T-helper 1 cell treated with Interleukin-12 subunit alpha and Interleukin-12 subunit beta and Interleukin-4 antibody, amounts not matched to agents 30 μg/mL and 1 μg/mL, for 36 hours (primary cell): ENCODE data around the gene GLP2R.

Experiments
- H3K27ac Mint-ChIP-seq: one replicate; pipeline ENCODE4 v1.8.0; 2021; ENCODE audit warnings: mild to moderate bottlenecking, mixed read lengths
- H3K27me3 Mint-ChIP-seq: one replicate; pipeline ENCODE4 v1.8.0; 2021; ENCODE audit warnings: low read depth, mixed read lengths
- H3K36me3 Mint-ChIP-seq: one replicate; pipeline ENCODE4 v1.8.0; 2021; ENCODE audit warnings: low read depth, mixed read lengths
- H3K4me1 Mint-ChIP-seq: one replicate; pipeline ENCODE4 v1.8.0; 2021; ENCODE audit warnings: low read depth, mixed read lengths
- H3K4me3 Mint-ChIP-seq: one replicate; pipeline ENCODE4 v1.8.0; 2021; ENCODE audit warnings: mild to moderate bottlenecking, moderate library complexity, mixed read lengths
- H3K9me3 Mint-ChIP-seq: one replicate; pipeline ENCODE4 v1.8.0; 2021; ENCODE audit warnings: mixed read lengths

Gene GLP2R

GRCh38 chr17:9802697-9803096, 23.0 kb upstream of the GLP2R start:
- Mint-ChIP-seq H3K4me1 (no peaks in the 10 kb centered on the region), H3K27me3 (no peaks in the 10 kb centered on the region), H3K4me3 (no peak overlapping the region), H3K27ac (no peak overlapping the region), H3K36me3 (no peaks in the 10 kb centered on the region), H3K9me3 (no peaks in the 10 kb centered on the region)

DNA sequence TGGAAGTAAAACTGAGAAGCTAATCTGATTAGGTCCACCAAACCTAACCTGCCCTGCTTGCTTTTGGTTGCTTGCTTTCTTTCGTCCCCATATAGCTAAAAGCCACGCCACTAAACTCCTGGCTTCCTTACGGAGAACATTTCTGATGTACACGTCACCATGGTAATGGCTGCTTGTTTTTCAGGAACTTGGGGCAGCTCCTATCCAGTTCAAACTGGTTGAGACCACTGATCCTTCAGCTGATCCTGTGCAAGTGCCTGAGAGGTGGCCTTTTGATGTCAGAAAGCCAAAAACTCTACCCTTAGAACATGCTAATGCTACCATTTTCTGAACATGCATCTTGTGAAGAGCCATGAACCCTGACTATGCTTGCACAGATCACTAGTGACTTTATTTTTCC, 20.0 kb upstream of the GLP2R start:
- Mint-ChIP-seq H3K36me3 (no peaks in the 10 kb centered on the region), H3K4me3 (no peak overlapping the region), H3K27me3 (no peaks in the 10 kb centered on the region), H3K27ac (no peak overlapping the region), H3K4me1 (no peaks in the 10 kb centered on the region), H3K9me3 (no peaks in the 10 kb centered on the region)

DNA sequence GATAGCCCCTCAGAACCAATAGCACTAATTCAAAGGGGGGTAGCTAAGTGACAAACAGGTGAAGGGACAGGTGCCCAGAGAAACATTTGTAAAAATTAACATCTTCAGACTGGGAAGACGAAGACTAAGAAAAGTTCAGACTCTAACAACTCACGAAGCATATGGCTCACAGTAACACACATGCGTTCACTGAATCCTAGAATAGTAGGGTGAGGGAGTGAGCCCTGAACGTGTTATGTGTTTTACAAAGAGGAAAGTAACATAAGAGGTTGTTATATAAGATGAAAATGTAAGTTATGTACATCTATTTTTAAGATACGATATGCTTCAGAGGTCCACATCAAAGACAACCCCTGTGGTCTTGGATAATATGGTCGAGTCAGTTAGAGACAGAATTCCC, 19.0 kb upstream of the GLP2R start:
- Mint-ChIP-seq H3K9me3 (no peaks in the 10 kb centered on the region), H3K27me3 (no peaks in the 10 kb centered on the region), H3K4me3 (no peak overlapping the region), H3K4me1 (no peaks in the 10 kb centered on the region), H3K36me3 (no peaks in the 10 kb centered on the region), H3K27ac (no peak overlapping the region)

DNA sequence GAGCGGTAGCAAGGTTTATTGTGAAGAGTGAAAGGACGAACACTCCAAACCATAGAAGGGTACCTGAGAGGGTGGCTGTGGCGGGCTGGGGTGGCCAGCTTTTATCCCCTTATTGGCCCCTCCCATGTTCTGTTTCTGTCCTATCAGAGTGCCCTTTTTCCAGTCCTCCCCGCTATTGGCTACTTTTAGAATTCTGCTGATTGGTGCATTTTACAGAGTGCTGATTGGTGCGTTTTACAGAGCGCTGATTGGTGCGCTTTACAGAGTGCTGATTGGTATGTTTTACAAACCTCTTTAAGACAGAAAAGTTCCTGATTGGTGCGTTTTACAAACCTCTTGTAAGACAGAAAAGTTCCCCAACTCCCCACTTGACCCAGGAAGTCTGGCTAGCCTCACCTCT, 16.3 kb upstream of the GLP2R start:
- Mint-ChIP-seq H3K4me3 (no peak overlapping the region), H3K27ac (no peak overlapping the region), H3K9me3 (no peaks in the 10 kb centered on the region), H3K36me3 (no peaks in the 10 kb centered on the region), H3K4me1 (no peaks in the 10 kb centered on the region), H3K27me3 (no peaks in the 10 kb centered on the region)

DNA sequence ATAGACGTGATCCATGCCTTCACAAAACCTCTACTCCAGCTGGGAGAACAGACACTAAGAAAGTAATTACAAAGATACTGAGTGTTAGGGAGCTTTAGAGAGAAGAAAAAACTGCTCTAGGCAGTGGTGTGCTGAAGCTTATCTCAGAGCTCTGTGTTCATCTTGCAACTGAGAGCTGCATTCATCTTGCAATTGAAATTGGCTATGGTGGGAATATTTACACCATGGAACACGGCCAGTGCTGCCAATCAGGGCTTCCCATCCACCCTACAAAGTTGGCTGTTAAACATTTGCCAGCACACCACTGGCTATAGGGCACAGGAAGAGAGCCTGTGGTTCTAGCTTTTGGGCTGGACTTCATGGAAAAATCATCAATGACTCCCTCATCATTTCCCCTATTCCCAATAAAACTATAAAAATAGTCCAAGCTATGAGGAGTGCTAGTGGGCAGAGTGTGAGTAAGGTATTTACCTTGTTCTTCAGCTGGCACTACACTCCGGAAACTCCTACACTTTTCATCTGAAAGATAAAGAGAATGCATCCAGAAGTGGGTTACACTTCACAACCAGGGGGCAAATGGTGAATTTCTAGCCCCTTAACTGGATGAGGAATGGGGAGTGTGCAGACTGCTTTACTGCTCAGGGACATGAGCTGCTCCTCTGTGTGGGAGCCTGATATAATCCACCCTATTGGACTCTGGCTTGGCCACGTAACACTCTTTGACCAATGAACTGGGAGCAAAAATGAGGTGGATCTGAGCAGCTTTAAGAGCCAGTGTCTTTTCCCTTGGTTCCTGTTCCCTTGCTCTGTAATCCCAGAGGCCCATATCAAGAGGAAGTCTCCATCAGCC, 15.4 kb upstream of the GLP2R start:
- H3K27me3 Mint-ChIP-seq, result no peaks in the 10 kb centered on the region
- H3K4me1 Mint-ChIP-seq, result no peaks in the 10 kb centered on the region
- H3K27ac Mint-ChIP-seq, result no peak overlapping the region
- H3K9me3 Mint-ChIP-seq, result no peaks in the 10 kb centered on the region
- no peak overlapping the region for H3K4me3 Mint-ChIP-seq
- no peaks in the 10 kb centered on the region for H3K36me3 Mint-ChIP-seq

DNA sequence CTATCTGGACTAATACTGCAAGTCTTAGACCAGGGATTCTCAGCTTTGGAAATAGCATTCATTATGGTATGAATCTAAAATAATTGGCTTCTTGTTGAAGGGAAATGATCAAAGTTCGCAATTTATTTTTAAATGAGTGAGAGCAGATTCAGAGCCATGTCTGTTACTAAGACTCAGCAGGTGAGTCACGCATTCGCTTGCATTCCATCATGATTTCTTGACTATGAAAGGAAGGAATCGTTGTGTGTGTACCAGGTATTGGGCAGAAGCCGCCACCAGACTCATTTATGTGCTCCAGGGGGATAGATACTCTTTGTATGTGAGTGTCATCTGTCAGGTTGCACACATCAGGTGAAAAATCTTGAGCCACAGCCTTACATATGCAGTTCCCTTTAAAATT, 14.6 kb upstream of the GLP2R start:
- no peak overlapping the region for H3K4me3 Mint-ChIP-seq
- no peaks in the 10 kb centered on the region for H3K4me1 Mint-ChIP-seq
- H3K27me3 Mint-ChIP-seq, result no peaks in the 10 kb centered on the region
- no peak overlapping the region for H3K27ac Mint-ChIP-seq
- no peaks in the 10 kb centered on the region for H3K9me3 Mint-ChIP-seq
- H3K36me3 Mint-ChIP-seq, result no peaks in the 10 kb centered on the region

- Mint-ChIP-seq H3K4me1 (no peaks in the 10 kb centered on the region), H3K27me3 (no peaks in the 10 kb centered on the region), H3K4me3 (no peak overlapping the region), H3K36me3 (no peaks in the 10 kb centered on the region), H3K27ac (no peak overlapping the region), H3K9me3 (peaks cover 4% of the 10 kb centered on the region)
These were observed 14.2 kb upstream of the GLP2R start for GRCh38 chr17:9811537-9811936.

DNA sequence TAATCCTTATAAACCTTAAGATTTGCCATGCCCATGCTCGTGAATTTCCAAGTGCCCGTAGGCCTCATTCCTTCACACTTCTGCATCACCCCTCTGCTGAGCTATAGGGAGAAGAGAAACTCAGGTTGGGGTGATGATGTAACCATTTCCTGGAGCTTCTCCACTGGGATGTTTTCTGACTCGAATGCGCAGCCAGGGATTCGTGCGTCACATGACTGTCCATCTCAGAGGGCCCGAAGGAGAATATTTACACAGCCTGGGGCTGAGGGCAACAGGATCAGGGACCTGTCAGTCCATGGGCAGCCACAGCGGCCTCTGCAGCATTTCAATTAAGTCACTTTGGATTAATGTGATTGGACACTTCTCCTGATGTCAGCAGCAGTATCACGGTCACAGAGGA, 12.6 kb upstream of the GLP2R start:
- no peaks in the 10 kb centered on the region for H3K27me3 Mint-ChIP-seq
- H3K9me3 Mint-ChIP-seq, result peaks cover 4% of the 10 kb centered on the region
- H3K4me3 Mint-ChIP-seq, result no peak overlapping the region
- no peak overlapping the region for H3K27ac Mint-ChIP-seq
- no peaks in the 10 kb centered on the region for H3K36me3 Mint-ChIP-seq
- H3K4me1 Mint-ChIP-seq, result no peaks in the 10 kb centered on the region

GRCh38 chr17:9814337-9814945, 11.3 kb upstream of the GLP2R start:
- no peaks in the 10 kb centered on the region for H3K4me1 Mint-ChIP-seq
- no peaks in the 10 kb centered on the region for H3K27me3 Mint-ChIP-seq
- H3K4me3 Mint-ChIP-seq, result no peak overlapping the region
- H3K36me3 Mint-ChIP-seq, result no peaks in the 10 kb centered on the region
- no peak overlapping the region for H3K27ac Mint-ChIP-seq
- peaks cover 4% of the 10 kb centered on the region for H3K9me3 Mint-ChIP-seq

GRCh38 chr17:9816472-9816871, 9.3 kb upstream of the GLP2R start:
- H3K9me3 Mint-ChIP-seq, result peaks cover 4% of the 10 kb centered on the region
- no peaks in the 10 kb centered on the region for H3K4me1 Mint-ChIP-seq
- no peaks in the 10 kb centered on the region for H3K36me3 Mint-ChIP-seq
- no peak overlapping the region for H3K27ac Mint-ChIP-seq
- no peaks in the 10 kb centered on the region for H3K27me3 Mint-ChIP-seq
- H3K4me3 Mint-ChIP-seq, result no peak overlapping the region

DNA sequence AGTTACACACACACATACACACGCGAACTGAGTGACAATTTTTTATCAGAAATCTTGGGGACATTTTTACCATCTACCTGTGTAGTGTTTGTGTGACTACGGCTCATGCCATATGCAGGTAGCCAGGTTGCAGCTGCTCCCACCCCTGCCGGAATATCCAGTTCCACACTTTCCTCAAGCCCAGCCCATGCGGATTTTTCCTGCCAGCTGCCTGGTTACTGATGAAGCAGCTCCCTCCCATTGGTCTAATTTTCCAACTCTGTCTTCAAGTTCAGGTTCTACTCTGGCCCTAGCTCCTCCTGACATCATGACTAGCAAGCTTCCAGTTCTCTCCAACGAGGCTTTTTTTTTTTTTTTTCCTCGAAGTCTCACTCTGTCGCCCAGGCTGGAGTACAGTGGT, 8.6 kb upstream of the GLP2R start:
- H3K27ac Mint-ChIP-seq, result no peak overlapping the region
- no peaks in the 10 kb centered on the region for H3K27me3 Mint-ChIP-seq

GRCh38 chr17:9818760-9819159, 7.0 kb upstream of the GLP2R start:
- Mint-ChIP-seq H3K27ac (no peak overlapping the region), H3K4me1 (no peaks in the 10 kb centered on the region), H3K4me3 (no peak overlapping the region), H3K27me3 (no peaks in the 10 kb centered on the region), H3K36me3 (no peaks in the 10 kb centered on the region), H3K9me3 (peaks cover 4% of the 10 kb centered on the region)

More for the DNA sequence above, 8.6 kb upstream of the GLP2R start:
- Mint-ChIP-seq H3K9me3 (peaks cover 4% of the 10 kb centered on the region), H3K4me3 (no peak overlapping the region), H3K4me1 (no peaks in the 10 kb centered on the region), H3K36me3 (no peaks in the 10 kb centered on the region)

- Mint-ChIP-seq H3K4me3 (no peak overlapping the region), H3K27ac (no peak overlapping the region), H3K27me3 (no peaks in the 10 kb centered on the region), H3K4me1 (no peaks in the 10 kb centered on the region), H3K9me3 (peaks cover 4% of the 10 kb centered on the region), H3K36me3 (no peaks in the 10 kb centered on the region)
These were observed 5.3 kb upstream of the GLP2R start for GRCh38 chr17:9820448-9820847.

GRCh38 chr17:9821921-9822320, 3.8 kb upstream of the GLP2R start, which contains the start of gene GSG1L2:
Gene GSG1L2, minus strand, starts transcription at chr17:9822079. Its CDS starts 8 bp downstream, at chr17:9822071.
- Mint-ChIP-seq H3K4me1 (no peaks in the 10 kb centered on the region), H3K4me3 (no peak within 1 kb of the TSS), H3K9me3 (no peaks in the 10 kb centered on the region), H3K36me3 (no peaks in the 10 kb centered on the region), H3K27me3 (no peaks in the 10 kb centered on the region), H3K27ac (no peak within 1 kb of the TSS)

GRCh38 chr17:9824094-9824493, 1.6 kb upstream of the GLP2R start:
- H3K4me1 Mint-ChIP-seq, result no peaks in the 10 kb centered on the region
- H3K27ac Mint-ChIP-seq, result no peak overlapping the region
- H3K27me3 Mint-ChIP-seq, result no peaks in the 10 kb centered on the region
- no peaks in the 10 kb centered on the region for H3K36me3 Mint-ChIP-seq
- H3K4me3 Mint-ChIP-seq, result no peak overlapping the region
- H3K9me3 Mint-ChIP-seq, result no peaks in the 10 kb centered on the region
